Esophagus squamous epithelium (tissue), 5 donors: ENCODE data around the gene PODNL1. TPM values are rescaled to one million over a fixed set of nuclear protein-coding genes. Genes with fewer than 3 reads are reported as not detected.
A peak's percentile ranks its signal among the peaks of the same experiment; 100 is the strongest.

Source experiments
- DNase-seq: peaks from one replicate; lab custom pipeline; 2025; lab: John Stamatoyannopoulos, UW
- H3K27ac ChIP-seq, 4 donors: fragments of 200-600 bp; sonication (generic); one replicate each; pipeline ENCODE4 v1.5.1; 2016 to 2019; ENCODE audit warnings: mild to moderate bottlenecking in 1 of 4
- H3K27me3 ChIP-seq, 4 donors: fragments of 200-600 bp; sonication (generic); 1 replicate in 3 of 4; 2 replicates in 1 of 4; pipeline versions ENCODE4 v1.5.1 to v1.6.0; 2017 to 2021; ENCODE audit warnings: antibody characterized with exemption in 1 of 4
- H3K36me3 ChIP-seq, 3 donors: fragments of 200-600 bp; sonication (generic); one replicate each; pipeline ENCODE4 v1.5.1; 2016 to 2019
- H3K4me1 ChIP-seq, 3 donors: fragments of 200-600 bp; sonication (generic); one replicate each; pipeline ENCODE4 v1.5.1; 2017 to 2019
- H3K4me3 ChIP-seq, 4 donors: fragments of 200-600 bp; sonication (generic); 1 replicate in 3 of 4; 2 replicates in 1 of 4; pipeline ENCODE4 v1.5.1; 2016 to 2019; ENCODE audit warnings: mild to moderate bottlenecking in 2 of 4, moderate library complexity in 1 of 4
- H3K9me3 ChIP-seq, 3 donors: fragments of 200-600 bp; sonication (generic); one replicate each; pipeline ENCODE4 v1.5.1; 2016 to 2019
- CTCF ChIP-seq, 6 experiments: fragments of 450-650 bp in 4 of 6; fragments of 200-600 bp in 2 of 6; sonication (generic) in 2 of 6; IDR thresholded peaks; one replicate each; pipeline ENCODE4 v1.5.1; 2016 to 2019; ENCODE audit warnings: antibody characterized with exemption in 6 of 6, mild to moderate bottlenecking in 4 of 6, moderate library complexity in 4 of 6
- POLR2A ChIP-seq, 4 donors: fragments of 450-650 bp; IDR thresholded peaks; one replicate each; pipeline ENCODE4 v1.6.1; 2017; ENCODE audit warnings: antibody characterized with exemption in 4 of 4, mild to moderate bottlenecking in 4 of 4, moderate library complexity in 3 of 4
- WGBS, 2 donors: methylation state at CpG; one replicate each; pipeline ENCODE4 v1.1.5; 2018; 5-methylcytosine and 5-hydroxymethylcytosine counted together
- intact Hi-C: fragments of 100-400 bp; cut with DNase I; formaldehyde crosslinking; loops from one replicate; pipeline ENCODE4 v1.15.0; 2022
- total RNA-seq, 4 donors: library from RNA; depleted of rRNA; stranded (reverse); fragments of >200 nt; gene quantifications; one replicate each; pipeline ENCODE4 v1.1.0, GENCODE V29; 2016
- donor health status: DM: yes; HTN: yes; CAD: no.

PODNL1 gene
- total RNA-seq, result 1 to 10 TPM; 2.3 to 8.0 (median 3.3) TPM

GRCh38 chr19:13938301-13939064 is at the start of gene PODNL1:
Gene PODNL1, minus strand, starts transcription at chr19:13938417. Its CDS starts 236 bp downstream, at chr19:13938181.
- Histone ChIP-seq H3K27ac (no peak within 1 kb of the TSS), H3K27me3 (peaks cover 0 to 42% (median 0%) of the 10 kb centered on the region in 4 donors), H3K9me3 (no peaks in the 10 kb centered on the region), H3K4me3 (peak within 1 kb of the TSS in 3 of 4 donors; percentile 17 to 37 (median 32)), H3K36me3 (no peaks in the 10 kb centered on the region), H3K4me1 (peaks cover 0 to 17% (median 0%) of the 10 kb centered on the region in 3 donors)
- 8 to 19% methylated on average over 5 to 9 of the region's 21 CpGs for WGBS, 2 donors
- DNase-seq, result no peak
- TF ChIP-seq POLR2A (IDR thresholded peaks at IDR 0.05), result no peak
- TF ChIP-seq CTCF (IDR thresholded peaks at IDR 0.05), result no peak
- intact Hi-C loops, result no loop called here

GRCh38 chr19:13987101-13987890 is 49.1 kb upstream of the PODNL1 start:
- Histone ChIP-seq H3K4me1 (peaks cover 11 to 41% (median 18%) of the 10 kb centered on the region in 3 donors), H3K27me3 (no peaks in the 10 kb centered on the region), H3K4me3 (peak overlapping the region in 1 of 4 donors; percentile 47), H3K9me3 (no peaks in the 10 kb centered on the region), H3K36me3 (peaks cover 0 to 68% (median 14%) of the 10 kb centered on the region in 3 donors), H3K27ac (peak overlapping the region; percentile 74 to 93 (median 84))
- intact Hi-C loops, result no loop called here
- no peak for TF ChIP-seq POLR2A (IDR thresholded peaks at IDR 0.05)
- TF ChIP-seq CTCF (IDR thresholded peaks at IDR 0.05), result no peak
- DNase-seq, result no peak
- 80 to 83% methylated on average over 2 to 5 of the region's 17 CpGs for WGBS, 2 donors

GRCh38 chr19:13986348-13986904 is 48.2 kb upstream of the PODNL1 start:
- TF ChIP-seq POLR2A (IDR thresholded peaks at IDR 0.05) (peak in 1 of 4 donors; percentile 56), CTCF (IDR thresholded peaks at IDR 0.05) (no peak)
- H3K36me3 ChIP-seq, result peaks cover 0 to 68% (median 5%) of the 10 kb centered on the region in 3 donors
- no peaks in the 10 kb centered on the region for H3K9me3 ChIP-seq
- peak overlapping the region in 1 of 4 donors; percentile 47 for H3K4me3 ChIP-seq
- peak overlapping the region; percentile 74 to 93 (median 84) for H3K27ac ChIP-seq
- DNase-seq, result peak; percentile 76
- no peaks in the 10 kb centered on the region for H3K27me3 ChIP-seq
- WGBS, 2 donors, result 0 to 45% methylated on average over 3 to 11 of the region's 19 CpGs
- H3K4me1 ChIP-seq, result peaks cover 11 to 41% (median 18%) of the 10 kb centered on the region in 3 donors
- intact Hi-C loops, result no loop called here

- 40 to 80% methylated on average over 1 to 3 of the region's 10 CpGs for WGBS, 2 donors
- no peaks in the 10 kb centered on the region for H3K9me3 ChIP-seq
- peaks cover 11 to 41% (median 18%) of the 10 kb centered on the region in 3 donors for H3K4me1 ChIP-seq
- TF ChIP-seq POLR2A (IDR thresholded peaks at IDR 0.05) (no peak), CTCF (IDR thresholded peaks at IDR 0.05) (no peak)
- intact Hi-C loops, result no loop called here
- H3K27me3 ChIP-seq, result no peaks in the 10 kb centered on the region
- peak overlapping the region in 1 of 4 donors; percentile 47 for H3K4me3 ChIP-seq
- DNase-seq, result no peak
- peak overlapping the region; percentile 74 to 93 (median 84) for H3K27ac ChIP-seq
- H3K36me3 ChIP-seq, result peaks cover 0 to 65% (median 5%) of the 10 kb centered on the region in 3 donors
Measured at GRCh38 chr19:13985771-13986347, 47.6 kb upstream of the PODNL1 start.
